Endodermal cell (in vitro differentiated cells): ENCODE results near the gene MAP2K5. TPM values are rescaled to one million over a fixed set of nuclear protein-coding genes. Genes with fewer than 3 reads are reported as not detected.

Experiments
- DNase-seq: peaks from one replicate; pipeline ENCODE4 v3.0.0-alpha.2; 2017
- H3K27ac ChIP-seq: 2 replicates; pipeline ENCODE4 v1.5.1; 2013; ENCODE audit warnings: mild to moderate bottlenecking, low read depth, low read length, moderate library complexity
- H3K27me3 ChIP-seq: 2 replicates; pipeline ENCODE4 v1.6.1; 2013; ENCODE audit warnings: mild to moderate bottlenecking, low read length, moderate library complexity; ENCODE audit not compliant: insufficient read depth, control insufficient read depth, poor library complexity, severe bottlenecking
- H3K36me3 ChIP-seq: 2 replicates; pipeline ENCODE4 v1.7.0; 2013; ENCODE audit warnings: mild to moderate bottlenecking, low read length, moderate library complexity; ENCODE audit not compliant: control insufficient read depth, insufficient read depth
- H3K4me1 ChIP-seq: one replicate; pipeline ENCODE4 v1.7.0; 2013; ENCODE audit warnings: low read length; ENCODE audit not compliant: control insufficient read depth, insufficient read depth
- H3K4me3 ChIP-seq: 2 replicates; pipeline ENCODE4 v1.5.1; 2013; ENCODE audit warnings: mild to moderate bottlenecking, low read length, moderate library complexity
- H3K9ac ChIP-seq: 2 replicates; pipeline ENCODE4 v1.6.1; 2013; ENCODE audit warnings: mild to moderate bottlenecking, low read length, moderate library complexity; ENCODE audit not compliant: poor library complexity, severe bottlenecking; ENCODE audit errors: extremely low read depth
- H3K9me3 ChIP-seq: 2 replicates; pipeline ENCODE4 v1.6.1; 2013; ENCODE audit warnings: mild to moderate bottlenecking, low read length, moderate library complexity; ENCODE audit not compliant: control insufficient read depth
- H3K27ac Mint-ChIP-seq: 2 replicates; pipeline ENCODE4 v1.8.0; 2020; ENCODE audit warnings: mixed read lengths
- H3K27me3 Mint-ChIP-seq: 2 replicates; pipeline ENCODE4 v1.8.0; 2021; ENCODE audit warnings: mild to moderate bottlenecking, mixed read lengths; ENCODE audit not compliant: insufficient read depth
- H3K36me3 Mint-ChIP-seq: 2 replicates; pipeline ENCODE4 v1.8.0; 2020; ENCODE audit warnings: low read depth, mixed read lengths
- H3K4me1 Mint-ChIP-seq: 2 replicates; pipeline ENCODE4 v1.8.0; 2020; ENCODE audit warnings: mixed read lengths
- H3K4me3 Mint-ChIP-seq: 2 replicates; pipeline ENCODE4 v1.8.0; 2020; ENCODE audit warnings: mild to moderate bottlenecking, moderate library complexity, mixed read lengths
- H3K9me3 Mint-ChIP-seq: 2 replicates; pipeline ENCODE4 v1.8.0; 2020; ENCODE audit warnings: mild to moderate bottlenecking, mixed read lengths
- CTCF ChIP-seq: fragments of 200-600 bp; sonication (generic); conservative IDR thresholded peaks from 2 replicates; pipeline ENCODE4 v1.5.0; 2021; ENCODE audit warnings: antibody characterized with exemption, mild to moderate bottlenecking
- WGBS, 2 experiments: methylation state at CpG; one replicate each; pipeline versions ENCODE4 v1.1.5 to v1.1.7; 2013; ENCODE audit warnings: missing lambda C conversion rate in 2 of 2, mixed read lengths in 1 of 2; ENCODE audit not compliant: insufficient coverage in 1 of 2, insufficient read length in 1 of 2; 5-methylcytosine and 5-hydroxymethylcytosine counted together
- total RNA-seq, 2 donors: library from RNA; stranded (reverse); fragmentation: NEBNext Ultra II Directional in 1 of 2; extraction: Animal tissue kit (Norgen Biotek cat#: 25700) in 1 of 2; gene quantifications; 2 replicates in 1 of 2; 3 replicates in 1 of 2; pipeline ENCODE4 v1.2.1, GENCODE V29; 2021

Gene MAP2K5
- total RNA-seq, 2 donors from 2014 or later: 17.1 to 26.7 TPM

- peaks cover 82% of the 10 kb centered on the region for H3K27me3 Mint-ChIP-seq
- H3K4me3 Mint-ChIP-seq: no peak overlapping the region
- no peak overlapping the region for H3K4me3 ChIP-seq
- no peaks in the 10 kb centered on the region for H3K9me3 Mint-ChIP-seq
- no peaks in the 10 kb centered on the region for H3K4me1 ChIP-seq
- H3K9ac ChIP-seq: no peak overlapping the region
- no peaks in the 10 kb centered on the region for H3K36me3 ChIP-seq
- no peak overlapping the region for H3K27ac ChIP-seq
- peaks cover 92% of the 10 kb centered on the region for H3K27me3 ChIP-seq
- DNase-seq: no peak
- no peaks in the 10 kb centered on the region for H3K9me3 ChIP-seq
- 93 to 94% methylated on average over 6 to 7 of the region's 7 CpGs for WGBS, 2 experiments
- no peak for TF ChIP-seq CTCF
- H3K36me3 Mint-ChIP-seq: no peaks in the 10 kb centered on the region
- H3K27ac Mint-ChIP-seq: no peak overlapping the region
- peaks cover 30% of the 10 kb centered on the region for H3K4me1 Mint-ChIP-seq
These were observed 225.9 kb downstream of the MAP2K5 start for GRCh38 chr15:67768313-67768977.

- Mint-ChIP-seq H3K27me3 (peaks cover 87% of the 10 kb centered on the region), H3K27ac (no peak overlapping the region), H3K36me3 (no peaks in the 10 kb centered on the region), H3K4me1 (peaks cover 30% of the 10 kb centered on the region), H3K9me3 (no peaks in the 10 kb centered on the region), H3K4me3 (no peak overlapping the region)
- Histone ChIP-seq H3K27me3 (peaks cover 92% of the 10 kb centered on the region), H3K9me3 (no peaks in the 10 kb centered on the region), H3K4me1 (no peaks in the 10 kb centered on the region), H3K36me3 (no peaks in the 10 kb centered on the region), H3K9ac (no peak overlapping the region), H3K27ac (no peak overlapping the region), H3K4me3 (no peak overlapping the region)
- WGBS, 2 experiments: 87 to 96% methylated on average over 6 to 12 of the region's 13 CpGs
- no peak for DNase-seq
- no peak for TF ChIP-seq CTCF
These were observed 227.2 kb downstream of the MAP2K5 start for GRCh38 chr15:67769497-67770357.

- H3K27ac Mint-ChIP-seq: no peak overlapping the region
- H3K36me3 Mint-ChIP-seq: no peaks in the 10 kb centered on the region
- Histone ChIP-seq H3K4me1 (no peaks in the 10 kb centered on the region), H3K27me3 (peaks cover 95% of the 10 kb centered on the region), H3K27ac (no peak overlapping the region), H3K36me3 (no peaks in the 10 kb centered on the region), H3K4me3 (no peak overlapping the region), H3K9me3 (no peaks in the 10 kb centered on the region), H3K9ac (no peak overlapping the region)
- DNase-seq: no peak
- peaks cover 30% of the 10 kb centered on the region for H3K4me1 Mint-ChIP-seq
- H3K9me3 Mint-ChIP-seq: no peaks in the 10 kb centered on the region
- no peak for TF ChIP-seq CTCF
- H3K4me3 Mint-ChIP-seq: no peak overlapping the region
- peaks cover 90% of the 10 kb centered on the region for H3K27me3 Mint-ChIP-seq
- WGBS, 2 experiments: 80% methylated on average over 3 of the region's 3 CpGs; no CpG with 5 or more reads in 1 of the 2 experiments
These were observed 227.8 kb downstream of the MAP2K5 start for GRCh38 chr15:67770358-67770628.
